GM21367 (cell line): ENCODE results near the gene CFAP61.
A peak's percentile ranks its signal among the peaks of the same experiment; 100 is the strongest.

Source experiments
- ATAC-seq: cut with Tn5 transposase; IDR thresholded peaks from one replicate; pipeline ENCODE4 v1.9.1; 2021; ENCODE audit not compliant: unreplicated experiment

The CFAP61 gene

GRCh38 chr20:20271271-20271670, 218.9 kb downstream of the CFAP61 start:
- no peak for ATAC-seq

GRCh38 chr20:20272686-20273085, 220.4 kb downstream of the CFAP61 start:
- no peak for ATAC-seq

- no peak for ATAC-seq
Measured at GRCh38 chr20:20273286-20273685, 221.0 kb downstream of the CFAP61 start.

GRCh38 chr20:20274821-20275220, 222.5 kb downstream of the CFAP61 start:
- no peak for ATAC-seq

GRCh38 chr20:20275636-20276035, 223.3 kb downstream of the CFAP61 start:
- ATAC-seq: no peak

GRCh38 chr20:20276811-20277530, 224.6 kb downstream of the CFAP61 start:
- no peak for ATAC-seq

- ATAC-seq: no peak
Measured at GRCh38 chr20:20277894-20278335, 225.6 kb downstream of the CFAP61 start.

GRCh38 chr20:20286061-20286460, 233.7 kb downstream of the CFAP61 start:
- ATAC-seq: no peak

GRCh38 chr20:20289331-20289730, 237.0 kb downstream of the CFAP61 start:
- ATAC-seq: no peak

GRCh38 chr20:20292472-20292871, 240.1 kb downstream of the CFAP61 start:
- no peak for ATAC-seq

GRCh38 chr20:20293141-20293540, 240.8 kb downstream of the CFAP61 start:
- no peak for ATAC-seq

- ATAC-seq: no peak
Measured at GRCh38 chr20:20293691-20294385, 241.5 kb downstream of the CFAP61 start.

GRCh38 chr20:20295621-20296498, 243.5 kb downstream of the CFAP61 start:
- ATAC-seq: no peak

- no peak for ATAC-seq
Measured at GRCh38 chr20:20297181-20297580, 244.8 kb downstream of the CFAP61 start.

- ATAC-seq: no peak
Measured at GRCh38 chr20:20297752-20298151, 245.4 kb downstream of the CFAP61 start.

- ATAC-seq: no peak
Measured at GRCh38 chr20:20299904-20300303, 247.6 kb downstream of the CFAP61 start.

- ATAC-seq: no peak
Measured at GRCh38 chr20:20303320-20303719, 251.0 kb downstream of the CFAP61 start.

GRCh38 chr20:20303742-20304141, 251.4 kb downstream of the CFAP61 start:
- no peak for ATAC-seq

- no peak for ATAC-seq
Measured at GRCh38 chr20:20304942-20305341, 252.6 kb downstream of the CFAP61 start.

GRCh38 chr20:20312562-20312961, 260.2 kb downstream of the CFAP61 start:
- no peak for ATAC-seq

GRCh38 chr20:20317195-20317594, 264.9 kb downstream of the CFAP61 start:
- ATAC-seq: peak; percentile 86
